ENCODE measurements around the gene CC2D2A.

Gene CC2D2A

DNA sequence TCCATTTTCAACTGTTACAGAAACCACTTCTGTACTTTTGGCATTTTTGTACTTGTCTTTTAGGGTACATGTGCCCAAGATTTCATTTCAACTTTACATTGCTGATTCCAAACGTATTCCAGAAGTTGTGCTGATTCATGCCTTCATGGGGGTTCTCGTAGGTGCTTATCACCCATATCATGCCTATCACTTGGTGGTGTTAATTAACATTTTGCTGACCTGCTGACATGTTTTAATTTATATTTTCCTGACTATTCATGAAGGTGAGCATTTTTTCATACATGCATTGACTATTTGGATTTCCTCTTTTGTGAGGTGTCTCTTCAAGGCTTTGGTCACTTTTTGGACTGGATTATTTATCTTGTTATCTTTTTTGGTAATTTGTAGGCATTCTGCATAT, 64.1 kb downstream of the CC2D2A start:
- DNase-seq (ENCODE audit: low spot score), result no peak
- no peak overlapping the region for H3K27ac ChIP-seq
- POLR2A ChIA-PET (ENCODE audit: low non-redundant PET), result no interaction called here
- TF ChIP-seq, protein P1, sequence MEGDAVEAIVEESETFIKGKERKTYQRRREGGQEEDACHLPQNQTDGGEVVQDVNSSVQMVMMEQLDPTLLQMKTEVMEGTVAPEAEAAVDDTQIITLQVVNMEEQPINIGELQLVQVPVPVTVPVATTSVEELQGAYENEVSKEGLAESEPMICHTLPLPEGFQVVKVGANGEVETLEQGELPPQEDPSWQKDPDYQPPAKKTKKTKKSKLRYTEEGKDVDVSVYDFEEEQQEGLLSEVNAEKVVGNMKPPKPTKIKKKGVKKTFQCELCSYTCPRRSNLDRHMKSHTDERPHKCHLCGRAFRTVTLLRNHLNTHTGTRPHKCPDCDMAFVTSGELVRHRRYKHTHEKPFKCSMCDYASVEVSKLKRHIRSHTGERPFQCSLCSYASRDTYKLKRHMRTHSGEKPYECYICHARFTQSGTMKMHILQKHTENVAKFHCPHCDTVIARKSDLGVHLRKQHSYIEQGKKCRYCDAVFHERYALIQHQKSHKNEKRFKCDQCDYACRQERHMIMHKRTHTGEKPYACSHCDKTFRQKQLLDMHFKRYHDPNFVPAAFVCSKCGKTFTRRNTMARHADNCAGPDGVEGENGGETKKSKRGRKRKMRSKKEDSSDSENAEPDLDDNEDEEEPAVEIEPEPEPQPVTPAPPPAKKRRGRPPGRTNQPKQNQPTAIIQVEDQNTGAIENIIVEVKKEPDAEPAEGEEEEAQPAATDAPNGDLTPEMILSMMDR (conservative IDR thresholded peaks at IDR 0.05; ENCODE audit: low read depth), result no peak
- CTCF ChIA-PET, result no interaction called here

- CTCF ChIA-PET, result no interaction called here
- TF ChIP-seq, protein P1 (conservative IDR thresholded peaks at IDR 0.05; ENCODE audit: low read depth), result no peak
- POLR2A ChIA-PET (ENCODE audit: low non-redundant PET), result no interaction called here
- no peak overlapping the region for H3K27ac ChIP-seq
- no peak for DNase-seq (ENCODE audit: low spot score)
These were observed 65.9 kb downstream of the CC2D2A start for GRCh38 chr4:15535599-15535998.

DNA sequence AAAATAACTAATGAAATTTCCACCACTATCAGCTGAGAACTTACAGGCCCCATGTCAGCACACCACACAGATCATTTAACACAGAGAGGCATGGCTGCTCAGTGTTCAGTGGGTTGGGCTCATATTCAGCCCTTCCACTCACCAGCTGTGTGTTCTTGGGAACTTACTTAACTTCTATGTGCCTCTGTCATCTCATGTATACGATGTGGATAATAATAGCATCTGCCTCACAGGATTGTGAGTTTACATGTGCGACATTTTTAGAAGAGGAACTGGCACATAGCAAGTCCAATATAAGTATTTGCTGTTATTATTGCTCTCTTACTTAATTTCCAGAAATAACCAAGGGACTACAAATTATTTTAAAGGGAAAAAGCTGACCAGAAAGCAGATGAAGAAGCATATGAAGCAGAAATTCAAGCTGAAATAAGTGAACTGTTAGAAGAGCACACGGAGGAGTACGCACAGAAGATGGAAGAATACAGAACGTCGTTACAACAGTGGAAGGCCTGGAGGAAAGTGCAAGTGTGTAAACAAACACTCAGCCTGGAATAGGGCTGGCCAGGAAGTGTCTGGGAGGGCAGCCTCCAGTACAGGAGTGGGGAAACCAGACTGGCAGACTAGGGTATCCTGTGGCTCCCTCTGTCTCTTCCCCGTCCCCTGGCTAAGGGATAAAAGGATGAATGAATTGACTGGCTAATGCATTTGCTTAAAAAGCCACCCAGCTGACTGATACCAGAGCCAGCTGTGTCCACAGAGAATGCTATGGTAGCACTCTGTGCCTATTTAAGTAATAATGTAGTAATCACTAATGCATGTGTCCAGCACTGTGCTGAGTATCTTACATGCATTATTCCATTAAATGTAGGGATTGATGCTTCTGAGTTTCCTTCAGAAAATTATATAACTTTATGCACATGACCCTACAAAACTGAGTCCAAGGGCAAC, 67.1 kb downstream of the CC2D2A start:
- CTCF ChIA-PET, result interaction anchor here (0.6 kb wide), 1 partner anchor 522 kb away, joined by 4 read pairs; no protein-coding TSS in a partner anchor
- POLR2A ChIA-PET (ENCODE audit: low non-redundant PET), result no interaction called here
- no peak overlapping the region for H3K27ac ChIP-seq
- TF ChIP-seq, protein P1 (conservative IDR thresholded peaks at IDR 0.05; ENCODE audit: low read depth), result no peak
- no peak for DNase-seq (ENCODE audit: low spot score)

DNA sequence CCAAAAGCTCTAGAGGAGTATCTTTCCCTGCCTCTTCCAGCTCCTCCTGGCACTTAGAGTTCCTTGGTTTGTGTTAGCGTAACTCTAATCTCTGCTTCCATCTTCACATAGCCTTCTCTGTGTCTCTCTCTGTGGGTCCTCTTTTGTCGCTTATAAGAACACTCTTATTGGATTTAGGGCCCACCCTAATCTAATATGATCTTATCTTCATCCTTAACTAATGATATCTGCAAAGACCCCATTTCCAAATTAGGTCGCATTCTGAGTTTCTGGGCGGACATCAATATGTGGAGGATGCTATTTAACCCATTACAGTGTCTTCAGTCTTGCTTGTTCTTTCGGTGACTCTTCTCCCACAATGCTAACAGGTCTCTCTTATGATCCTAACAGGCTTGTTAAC, 72.3 kb downstream of the CC2D2A start:
- TF ChIP-seq, protein P1 (conservative IDR thresholded peaks at IDR 0.05; ENCODE audit: low read depth), result no peak
- no peak overlapping the region for H3K27ac ChIP-seq
- POLR2A ChIA-PET (ENCODE audit: low non-redundant PET), result no interaction called here
- CTCF ChIA-PET, result no interaction called here
- DNase-seq (ENCODE audit: low spot score), result no peak

DNA sequence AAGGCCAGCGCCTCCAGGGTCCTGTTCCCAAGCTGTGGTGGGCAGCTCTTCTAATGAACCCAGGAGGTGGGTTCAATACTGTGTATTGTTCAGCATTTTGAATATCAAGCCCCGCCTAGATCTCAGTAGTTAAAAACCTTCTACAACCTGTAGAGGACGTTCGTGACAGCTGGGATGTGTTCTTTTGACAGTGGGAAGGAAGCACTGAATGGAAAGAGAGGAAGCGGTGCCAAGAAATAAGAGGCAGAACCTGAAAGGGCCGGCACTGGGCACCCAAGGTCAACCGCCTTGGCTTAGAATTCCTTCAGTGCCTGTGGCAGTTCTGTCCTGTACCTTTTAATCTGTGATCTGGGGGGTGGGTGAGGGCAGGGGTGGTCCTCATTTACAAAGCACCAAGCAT, 73.1 kb downstream of the CC2D2A start:
- H3K27ac ChIP-seq, result no peak overlapping the region
- DNase-seq (ENCODE audit: low spot score), result no peak
- CTCF ChIA-PET, result no interaction called here
- TF ChIP-seq, protein P1 (conservative IDR thresholded peaks at IDR 0.05; ENCODE audit: low read depth), result no peak
- POLR2A ChIA-PET (ENCODE audit: low non-redundant PET), result no interaction called here

DNA sequence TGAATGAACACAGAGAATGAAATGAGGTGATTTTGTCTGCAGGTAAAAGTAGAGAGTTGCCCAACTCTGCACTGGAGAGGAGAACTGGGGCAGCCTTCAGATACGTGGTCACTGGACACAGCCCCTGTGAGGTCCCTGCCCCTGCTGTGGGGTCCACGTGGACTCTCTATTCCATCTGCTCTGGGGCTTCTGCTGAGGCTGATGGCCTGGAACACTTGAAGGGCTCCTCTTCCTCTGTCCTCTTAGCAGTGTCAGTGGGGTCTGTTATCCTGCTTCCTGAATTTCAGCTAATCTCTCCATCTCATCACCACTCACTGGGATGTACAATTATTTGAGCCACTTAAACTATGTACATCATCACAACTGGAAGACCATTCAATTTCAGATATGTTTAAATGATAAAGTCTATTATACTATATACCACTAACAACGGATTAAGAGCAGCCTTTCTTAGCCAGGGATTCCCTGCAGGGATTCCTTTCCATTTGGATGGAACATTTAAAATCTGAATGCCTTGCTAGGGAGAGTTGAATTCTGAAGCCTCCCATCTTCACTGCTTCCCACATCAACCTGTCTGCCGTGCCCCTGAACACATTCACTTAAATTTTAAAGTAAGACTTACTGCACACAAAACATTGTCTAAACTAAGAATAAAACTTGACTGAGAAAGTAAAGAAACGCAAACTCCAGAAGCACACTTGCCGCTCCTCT, 74.0 kb downstream of the CC2D2A start:
- no peak for DNase-seq (ENCODE audit: low spot score)
- CTCF ChIA-PET, result no interaction called here
- POLR2A ChIA-PET (ENCODE audit: low non-redundant PET), result no interaction called here
- TF ChIP-seq, protein P1 (conservative IDR thresholded peaks at IDR 0.05; ENCODE audit: low read depth), result no peak
- H3K27ac ChIP-seq, result no peak overlapping the region

Measured in RWPE1 (cell line).